OCI-LY7 (cell line): Measurements from ENCODE around the gene PUDP.

Experiments used
- CTCF ChIP-seq: fragments of 200-600 bp; sonication (generic); conservative IDR thresholded peaks from 2 replicates; pipeline ENCODE4 v1.5.1; 2014; ENCODE audit warnings: mild to moderate bottlenecking, antibody characterized with exemption, low read length, moderate library complexity, mixed read lengths
- EZH2phosphoT487 ChIP-seq: fragments of 200-600 bp; sonication (generic); IDR thresholded peaks from 2 replicates; pipeline ENCODE4 v1.6.1; 2018; ENCODE audit warnings: low read depth, borderline replicate concordance, mild to moderate bottlenecking, mixed run types, antibody characterized with exemption, low read length, moderate library complexity, mixed read lengths

- TF ChIP-seq CTCF: no peak
- no peak for TF ChIP-seq EZH2phosphoT487
These were observed 14.9 kb downstream of the PUDP start for GRCh38 chrX:7133050-7133440.
